Liver (tissue), 9 donors: Measurements from ENCODE around the gene ADAMTS16. TPM values are rescaled to one million over a fixed set of nuclear protein-coding genes. Genes with fewer than 3 reads are reported as not detected.

Experiments
- DNase-seq: peaks from one replicate; pipeline ENCODE4 v3.0.0-alpha.2; 2017; ENCODE audit warnings: low spot score
- H3K27ac ChIP-seq, 2 donors: one replicate each; pipeline ENCODE4 v1.7.0; 2013; ENCODE audit warnings: inconsistent platforms in 2 of 2, low read length in 2 of 2, control low read depth in 1 of 2, low read depth in 1 of 2, mild to moderate bottlenecking in 1 of 2
- H3K27me3 ChIP-seq, 4 donors: one replicate each; pipeline versions ENCODE4 v1.6.1 to v1.7.0; 2013; ENCODE audit warnings: low read length in 3 of 4, inconsistent platforms in 1 of 4, mild to moderate bottlenecking in 1 of 4, moderate library complexity in 1 of 4; ENCODE audit not compliant: control insufficient read depth in 4 of 4, insufficient read depth in 4 of 4
- H3K36me3 ChIP-seq, 4 donors: one replicate each; pipeline versions ENCODE4 v1.6.1 to v1.7.0; 2013; ENCODE audit warnings: low read length in 3 of 4, mild to moderate bottlenecking in 3 of 4, low read depth in 1 of 4, moderate library complexity in 1 of 4; ENCODE audit not compliant: control insufficient read depth in 4 of 4, insufficient read depth in 3 of 4
- H3K4me1 ChIP-seq, 4 donors: one replicate each; pipeline versions ENCODE4 v1.6.1 to v1.7.0; 2013; ENCODE audit warnings: low read length in 3 of 4, mild to moderate bottlenecking in 3 of 4, moderate library complexity in 1 of 4; ENCODE audit not compliant: control insufficient read depth in 4 of 4, insufficient read depth in 4 of 4
- H3K4me3 ChIP-seq, 3 donors: one replicate each; pipeline versions ENCODE4 v1.6.1 to v1.7.0; 2013; ENCODE audit warnings: low read length in 3 of 3, control low read depth in 1 of 3, low read depth in 1 of 3, mild to moderate bottlenecking in 1 of 3
- H3K9ac ChIP-seq, 2 donors: one replicate each; pipeline ENCODE4 v1.7.0; 2013; ENCODE audit warnings: low read length in 2 of 2, mild to moderate bottlenecking in 2 of 2, moderate library complexity in 2 of 2, control low read depth in 1 of 2, low read depth in 1 of 2
- H3K9me3 ChIP-seq, 4 donors: one replicate each; pipeline versions ENCODE4 v1.6.1 to v1.7.0; 2013; ENCODE audit warnings: low read length in 3 of 4; ENCODE audit not compliant: control insufficient read depth in 4 of 4
- EGR1 ChIP-seq, 2 donors: IDR thresholded peaks; 2 replicates each; pipeline ENCODE4 v1.6.1; 2016 to 2018; ENCODE audit warnings: antibody characterized with exemption in 2 of 2, low read depth in 2 of 2
- FOXA1 ChIP-seq: IDR thresholded peaks from 2 replicates; pipeline ENCODE4 v1.6.1; 2016; ENCODE audit warnings: antibody characterized with exemption
- FOXA2 ChIP-seq: IDR thresholded peaks from 2 replicates; pipeline ENCODE4 v1.6.1; 2016; ENCODE audit warnings: antibody characterized with exemption
- GABPA ChIP-seq, 2 donors: IDR thresholded peaks in 1 of 2; conservative IDR thresholded peaks in 1 of 2; 2 replicates each; pipeline ENCODE4 v1.6.1; 2016; ENCODE audit warnings: antibody characterized with exemption in 2 of 2, mild to moderate bottlenecking in 1 of 2, moderate library complexity in 1 of 2
- HNF4A ChIP-seq, 2 donors: conservative IDR thresholded peaks; 2 replicates each; pipeline ENCODE4 v1.6.1; 2016; ENCODE audit warnings: antibody characterized with exemption in 2 of 2, mild to moderate bottlenecking in 2 of 2
- HNF4G ChIP-seq: IDR thresholded peaks from 2 replicates; pipeline ENCODE4 v1.6.1; 2016; ENCODE audit warnings: antibody characterized with exemption
- JUND ChIP-seq, 2 donors: IDR thresholded peaks; 2 replicates each; pipeline ENCODE4 v1.6.1; 2016; ENCODE audit warnings: antibody characterized with exemption in 2 of 2
- NR2F2 ChIP-seq: IDR thresholded peaks from 2 replicates; pipeline ENCODE4 v1.6.1; 2016; ENCODE audit warnings: antibody characterized with exemption
- RAD21 ChIP-seq, 2 donors: IDR thresholded peaks; 2 replicates each; pipeline ENCODE4 v1.6.1; 2016; ENCODE audit warnings: antibody characterized with exemption in 2 of 2, mild to moderate bottlenecking in 2 of 2
- SP1 ChIP-seq: IDR thresholded peaks from 2 replicates; pipeline ENCODE4 v1.6.1; 2018; ENCODE audit warnings: antibody characterized with exemption, mild to moderate bottlenecking
- TAF1 ChIP-seq: conservative IDR thresholded peaks from 2 replicates; pipeline ENCODE4 v1.6.1; 2016; ENCODE audit warnings: antibody characterized with exemption, mild to moderate bottlenecking
- YY1 ChIP-seq: IDR thresholded peaks from 2 replicates; pipeline ENCODE4 v1.6.1; 2016; ENCODE audit warnings: antibody characterized with exemption, mild to moderate bottlenecking
- ZBTB33 ChIP-seq: IDR thresholded peaks from 2 replicates; pipeline ENCODE4 v1.6.1; 2016; ENCODE audit warnings: antibody characterized with exemption
- WGBS: extraction: QIAGEN DNeasy Blood & Tissue Kit; methylation state at CpG from one replicate; pipeline ENCODE4 v1.1.7; 2013; 5-methylcytosine and 5-hydroxymethylcytosine counted together
- polyA plus RNA-seq, 2 donors: library from polyadenylated mRNA; stranded (reverse) in 1 of 2; unstranded in 1 of 2; fragments of 200-250 nt in 1 of 2; fragments of >200 nt in 1 of 2; fragmentation: Nextera tagmentation in 1 of 2; extraction: Ambion mirVana in 1 of 2; gene quantifications; one replicate each; pipeline versions ENCODE4 v1.2.1 to v1.2.3, GENCODE V29; 2013 to 2015
- total RNA-seq, 2 donors: library from RNA; depleted of rRNA; stranded (reverse); fragments of >200 nt; gene quantifications; one replicate each; pipeline ENCODE4 v1.2.3, GENCODE V29; 2014
- TF ChIP-seq, protein P1 (sequence below): IDR thresholded peaks from 2 replicates; pipeline ENCODE4 v1.6.1; 2016; ENCODE audit warnings: antibody characterized with exemption
- TF ChIP-seq, protein P2 (sequence below): IDR thresholded peaks from 2 replicates; pipeline ENCODE4 v1.6.1; 2016; ENCODE audit warnings: antibody characterized with exemption, mild to moderate bottlenecking
- donor health status: healthy.
- donor health status: healthy.
- donor health status: healthy.
- donor health status: healthy.
- donor health status: healthy.

ADAMTS16 gene
- total and polyA plus RNA-seq, 4 donors, result under 0.01 to 0.84 TPM; not detected in 2

DNA sequence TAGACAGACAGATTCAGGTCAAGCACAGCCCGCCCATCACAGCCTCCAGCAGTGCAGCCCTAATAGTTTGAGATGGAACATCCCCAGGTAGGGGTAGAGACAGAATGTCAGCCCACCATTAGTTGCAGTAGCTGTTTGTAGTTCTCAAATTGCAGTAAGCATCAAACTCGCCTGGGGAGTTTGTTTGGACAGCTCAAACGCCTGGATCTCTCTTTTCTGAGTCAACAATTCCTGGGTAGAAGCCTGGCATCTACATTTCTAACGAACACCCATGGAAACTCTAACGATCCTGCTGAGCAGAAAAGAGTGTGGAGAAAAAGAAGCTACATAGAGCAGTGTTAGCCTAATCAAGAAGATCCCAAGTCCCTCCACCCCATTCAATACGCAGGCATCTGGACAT is 59.4 kb downstream of the ADAMTS16 start:
- Histone ChIP-seq H3K9me3 (no peaks in the 10 kb centered on the region), H3K27me3 (peaks cover 0 to 2% (median 0%) of the 10 kb centered on the region in 4 donors), H3K27ac (no peak overlapping the region), H3K4me3 (no peak overlapping the region), H3K9ac (no peak overlapping the region), H3K4me1 (no peaks in the 10 kb centered on the region), H3K36me3 (no peaks in the 10 kb centered on the region)
- WGBS, result 48% methylated on average over 6 of the region's 6 CpGs
- DNase-seq, result no peak
- no peak for TF ChIP-seq FOXA2
- TF ChIP-seq JUND (IDR thresholded peaks at IDR 0.05), result no peak
- TF ChIP-seq NR2F2, result no peak
- TF ChIP-seq HNF4A (conservative IDR thresholded peaks at IDR 0.05), result no peak

DNA sequence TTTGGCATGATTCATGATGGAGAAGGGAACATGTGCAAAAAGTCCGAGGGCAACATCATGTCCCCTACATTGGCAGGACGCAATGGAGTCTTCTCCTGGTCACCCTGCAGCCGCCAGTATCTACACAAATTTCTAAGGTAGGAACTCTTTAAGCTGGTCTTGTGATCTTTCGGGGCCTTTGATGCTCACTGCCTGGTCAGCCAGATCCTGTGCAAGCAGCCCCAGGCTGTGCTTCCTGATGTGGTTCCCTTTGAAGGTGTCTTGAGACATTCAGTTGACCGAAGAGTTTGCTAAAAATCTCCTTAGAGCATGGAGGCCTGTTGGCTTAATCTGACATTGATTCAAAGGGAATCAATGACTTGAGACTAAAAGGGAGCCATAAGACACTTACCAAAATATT is 60.0 kb downstream of the ADAMTS16 start:
- TF ChIP-seq HNF4A (conservative IDR thresholded peaks at IDR 0.05), result no peak
- TF ChIP-seq ZBTB33, result no peak
- no peak overlapping the region for H3K4me3 ChIP-seq

GRCh38 chr5:5202321-5202720 is 62.2 kb downstream of the ADAMTS16 start:
- Histone ChIP-seq H3K36me3 (no peaks in the 10 kb centered on the region), H3K4me3 (no peak overlapping the region), H3K9me3 (no peaks in the 10 kb centered on the region), H3K9ac (no peak overlapping the region), H3K27ac (no peak overlapping the region), H3K27me3 (peaks cover 0 to 2% (median 0%) of the 10 kb centered on the region in 4 donors), H3K4me1 (no peaks in the 10 kb centered on the region)
- TF ChIP-seq, protein P1, sequence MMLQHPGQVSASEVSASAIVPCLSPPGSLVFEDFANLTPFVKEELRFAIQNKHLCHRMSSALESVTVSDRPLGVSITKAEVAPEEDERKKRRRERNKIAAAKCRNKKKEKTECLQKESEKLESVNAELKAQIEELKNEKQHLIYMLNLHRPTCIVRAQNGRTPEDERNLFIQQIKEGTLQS, result no peak
- TF ChIP-seq SP1 (no peak), TAF1 (no peak), FOXA2 (no peak), GABPA (IDR thresholded peaks at IDR 0.05 in 1 of 2, conservative IDR thresholded peaks at IDR 0.05 in 1 of 2) (no peak), HNF4A (conservative IDR thresholded peaks at IDR 0.05) (no peak)
- 59% methylated on average over 2 of the region's 2 CpGs for WGBS
- no peak for DNase-seq

More for the DNA sequence above, 60.0 kb downstream of the ADAMTS16 start:
- H3K36me3 ChIP-seq, result no peaks in the 10 kb centered on the region
- DNase-seq, result no peak
- 91% methylated on average over 5 of the region's 5 CpGs for WGBS
- H3K9me3 ChIP-seq, result no peaks in the 10 kb centered on the region
- no peak overlapping the region for H3K27ac ChIP-seq
- H3K9ac ChIP-seq, result no peak overlapping the region
- no peaks in the 10 kb centered on the region for H3K4me1 ChIP-seq
- H3K27me3 ChIP-seq, result peaks cover 0 to 2% (median 0%) of the 10 kb centered on the region in 4 donors

DNA sequence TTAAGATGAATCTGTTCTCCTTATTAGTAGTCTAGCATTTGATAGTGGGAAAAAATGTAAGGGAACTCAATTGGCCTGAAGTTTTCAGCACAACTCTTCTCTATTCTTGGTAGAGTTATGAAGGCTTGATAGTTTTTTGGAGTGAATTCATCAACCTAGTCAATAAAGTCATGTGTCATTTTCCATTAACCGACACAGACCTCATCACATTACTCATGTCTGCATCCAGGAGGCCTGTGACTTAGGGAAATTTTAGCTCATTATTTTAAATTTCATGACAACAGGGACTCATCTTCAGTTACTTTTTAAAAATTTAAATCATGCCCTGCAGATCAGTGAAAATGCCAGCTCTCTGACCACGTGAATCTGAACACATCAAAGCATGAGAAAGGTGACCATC is 63.3 kb downstream of the ADAMTS16 start:
- Histone ChIP-seq H3K4me1 (no peaks in the 10 kb centered on the region), H3K9me3 (no peaks in the 10 kb centered on the region), H3K36me3 (no peaks in the 10 kb centered on the region), H3K27ac (no peak overlapping the region), H3K27me3 (peaks cover 0 to 2% (median 0%) of the 10 kb centered on the region in 4 donors), H3K4me3 (no peak overlapping the region), H3K9ac (no peak overlapping the region)
- no peak for DNase-seq
- WGBS, result 78% methylated on average over 2 of the region's 2 CpGs
- no peak for TF ChIP-seq TAF1
- TF ChIP-seq, protein P2, sequence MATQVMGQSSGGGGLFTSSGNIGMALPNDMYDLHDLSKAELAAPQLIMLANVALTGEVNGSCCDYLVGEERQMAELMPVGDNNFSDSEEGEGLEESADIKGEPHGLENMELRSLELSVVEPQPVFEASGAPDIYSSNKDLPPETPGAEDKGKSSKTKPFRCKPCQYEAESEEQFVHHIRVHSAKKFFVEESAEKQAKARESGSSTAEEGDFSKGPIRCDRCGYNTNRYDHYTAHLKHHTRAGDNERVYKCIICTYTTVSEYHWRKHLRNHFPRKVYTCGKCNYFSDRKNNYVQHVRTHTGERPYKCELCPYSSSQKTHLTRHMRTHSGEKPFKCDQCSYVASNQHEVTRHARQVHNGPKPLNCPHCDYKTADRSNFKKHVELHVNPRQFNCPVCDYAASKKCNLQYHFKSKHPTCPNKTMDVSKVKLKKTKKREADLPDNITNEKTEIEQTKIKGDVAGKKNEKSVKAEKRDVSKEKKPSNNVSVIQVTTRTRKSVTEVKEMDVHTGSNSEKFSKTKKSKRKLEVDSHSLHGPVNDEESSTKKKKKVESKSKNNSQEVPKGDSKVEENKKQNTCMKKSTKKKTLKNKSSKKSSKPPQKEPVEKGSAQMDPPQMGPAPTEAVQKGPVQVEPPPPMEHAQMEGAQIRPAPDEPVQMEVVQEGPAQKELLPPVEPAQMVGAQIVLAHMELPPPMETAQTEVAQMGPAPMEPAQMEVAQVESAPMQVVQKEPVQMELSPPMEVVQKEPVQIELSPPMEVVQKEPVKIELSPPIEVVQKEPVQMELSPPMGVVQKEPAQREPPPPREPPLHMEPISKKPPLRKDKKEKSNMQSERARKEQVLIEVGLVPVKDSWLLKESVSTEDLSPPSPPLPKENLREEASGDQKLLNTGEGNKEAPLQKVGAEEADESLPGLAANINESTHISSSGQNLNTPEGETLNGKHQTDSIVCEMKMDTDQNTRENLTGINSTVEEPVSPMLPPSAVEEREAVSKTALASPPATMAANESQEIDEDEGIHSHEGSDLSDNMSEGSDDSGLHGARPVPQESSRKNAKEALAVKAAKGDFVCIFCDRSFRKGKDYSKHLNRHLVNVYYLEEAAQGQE, result no peak
- TF ChIP-seq ZBTB33, result no peak
- no peak for TF ChIP-seq GABPA (IDR thresholded peaks at IDR 0.05 in 1 of 2, conservative IDR thresholded peaks at IDR 0.05 in 1 of 2)
- TF ChIP-seq YY1, result no peak
- TF ChIP-seq HNF4G, result no peak
- TF ChIP-seq, protein P1, result no peak
- TF ChIP-seq FOXA1, result no peak
- TF ChIP-seq EGR1 (IDR thresholded peaks at IDR 0.05; ENCODE audit: low read depth in 2 of 2), result no peak
- no peak for TF ChIP-seq SP1
- TF ChIP-seq FOXA2, result no peak
- no peak for TF ChIP-seq RAD21 (IDR thresholded peaks at IDR 0.05)
- no peak for TF ChIP-seq HNF4A (conservative IDR thresholded peaks at IDR 0.05)
